ENCODE measurements around the gene ARNT2. TPM values are rescaled to one million over a fixed set of nuclear protein-coding genes. Genes with fewer than 3 reads are reported as not detected.

Gene ARNT2
- total RNA-seq, 2 experiments from 2014 or later = not detected

GRCh38 chr15:80568298-80568697 is 164.1 kb downstream of the ARNT2 start:
- no peaks in the 10 kb centered on the region for H3K9me3 ChIP-seq (ENCODE audit: low read length)
- no peaks in the 10 kb centered on the region for H3K36me3 ChIP-seq (ENCODE audit: insufficient read depth, low read length)
- intact Hi-C loops (cut with micrococcal nuclease; ENCODE audit: unreplicated experiment) = loop anchor here (5.0 to 10.0 kb wide), 2 partner anchors 207 to 404 kb away; partner anchors contain the start of gene CEMIP
- H3K27ac ChIP-seq (ENCODE audit: low read depth, low read length, poor library complexity, severe bottlenecking) = no peak overlapping the region
- H3K79me2 ChIP-seq (ENCODE audit: insufficient read depth, low read depth, low read length) = no peaks in the 10 kb centered on the region
- no peaks in the 10 kb centered on the region for H4K20me1 ChIP-seq (ENCODE audit: insufficient read depth, low read length)
- no peak overlapping the region for H2AFZ ChIP-seq (ENCODE audit: low read length)
- no peaks in the 10 kb centered on the region for H3K4me1 ChIP-seq (ENCODE audit: insufficient read depth, low read length, poor library complexity, severe bottlenecking)
- no TSS peak for BruUV-seq (replicated peaks)
- no peak overlapping the region for H3K4me2 ChIP-seq (ENCODE audit: low read length)
- CTCF ChIA-PET (ENCODE audit: unreplicated experiment) = no interaction called here
- DNase-seq (ENCODE audit: low spot score) = no peak
- no peaks in the 10 kb centered on the region for H3K9me2 ChIP-seq (ENCODE audit: insufficient read depth, low read length)
- H3K4me3 ChIP-seq (ENCODE audit: low read depth, low read length, poor library complexity, severe bottlenecking) = no peak overlapping the region
- POLR2A ChIA-PET = interaction anchor here (0.5 to 0.6 kb wide), 2 partner anchors 1229 to 1370 kb away, joined by 3 read pairs; no protein-coding TSS in a partner anchor
- TF ChIP-seq EZH2phosphoT487 (IDR thresholded peaks at IDR 0.05; ENCODE audit: borderline replicate concordance, low read depth, low read length) (no peak), CTCF (conservative IDR thresholded peaks at IDR 0.05; ENCODE audit: low read length) (no peak)

- Histone ChIP-seq H3K9me3 (ENCODE audit: low read length) (no peaks in the 10 kb centered on the region), H4K20me1 (ENCODE audit: insufficient read depth, low read length) (no peaks in the 10 kb centered on the region), H3K4me2 (ENCODE audit: low read length) (no peak overlapping the region), H3K4me1 (ENCODE audit: insufficient read depth, low read length, poor library complexity, severe bottlenecking) (no peaks in the 10 kb centered on the region), H3K4me3 (ENCODE audit: low read depth, low read length, poor library complexity, severe bottlenecking) (no peak overlapping the region), H3K27ac (ENCODE audit: low read depth, low read length, poor library complexity, severe bottlenecking) (no peak overlapping the region), H2AFZ (ENCODE audit: low read length) (no peak overlapping the region), H3K79me2 (ENCODE audit: insufficient read depth, low read depth, low read length) (no peaks in the 10 kb centered on the region), H3K9me2 (ENCODE audit: insufficient read depth, low read length) (no peaks in the 10 kb centered on the region), H3K36me3 (ENCODE audit: insufficient read depth, low read length) (no peaks in the 10 kb centered on the region)
- intact Hi-C loops (cut with micrococcal nuclease; ENCODE audit: unreplicated experiment) = loop anchor here (5.0 to 10.0 kb wide), 2 partner anchors 206 to 403 kb away; partner anchors contain the start of gene CEMIP
- BruUV-seq (replicated peaks) = no TSS peak
- no peak for TF ChIP-seq CTCF (conservative IDR thresholded peaks at IDR 0.05; ENCODE audit: low read length)
- no peak for TF ChIP-seq EZH2phosphoT487 (IDR thresholded peaks at IDR 0.05; ENCODE audit: borderline replicate concordance, low read depth, low read length)
- DNase-seq (ENCODE audit: low spot score) = no peak
- ChIA-PET POLR2A (no interaction called here), CTCF (ENCODE audit: unreplicated experiment) (no interaction called here)
Observed at GRCh38 chr15:80568876-80569605, 164.9 kb downstream of the ARNT2 start.

- no peaks in the 10 kb centered on the region for H3K79me2 ChIP-seq (ENCODE audit: insufficient read depth, low read depth, low read length)
- no peak overlapping the region for H3K4me2 ChIP-seq (ENCODE audit: low read length)
- TF ChIP-seq CTCF (conservative IDR thresholded peaks at IDR 0.05; ENCODE audit: low read length) (no peak), EZH2phosphoT487 (IDR thresholded peaks at IDR 0.05; ENCODE audit: borderline replicate concordance, low read depth, low read length) (no peak)
- H3K9me2 ChIP-seq (ENCODE audit: insufficient read depth, low read length) = no peaks in the 10 kb centered on the region
- intact Hi-C loops (cut with micrococcal nuclease; ENCODE audit: unreplicated experiment) = loop anchor here (5.0 to 10.0 kb wide), 2 partner anchors 205 to 403 kb away; partner anchors contain the start of gene CEMIP
- H2AFZ ChIP-seq (ENCODE audit: low read length) = no peak overlapping the region
- no TSS peak for BruUV-seq (replicated peaks)
- H3K36me3 ChIP-seq (ENCODE audit: insufficient read depth, low read length) = no peaks in the 10 kb centered on the region
- no peak for DNase-seq (ENCODE audit: low spot score)
- ChIA-PET POLR2A (no interaction called here), CTCF (ENCODE audit: unreplicated experiment) (no interaction called here)
- H3K4me3 ChIP-seq (ENCODE audit: low read depth, low read length, poor library complexity, severe bottlenecking) = no peak overlapping the region
- H3K27ac ChIP-seq (ENCODE audit: low read depth, low read length, poor library complexity, severe bottlenecking) = no peak overlapping the region
- H3K9me3 ChIP-seq (ENCODE audit: low read length) = no peaks in the 10 kb centered on the region
- H3K4me1 ChIP-seq (ENCODE audit: insufficient read depth, low read length, poor library complexity, severe bottlenecking) = no peaks in the 10 kb centered on the region
- H4K20me1 ChIP-seq (ENCODE audit: insufficient read depth, low read length) = no peaks in the 10 kb centered on the region
Observed at GRCh38 chr15:80569656-80570055, 165.5 kb downstream of the ARNT2 start.

Measured in OCI-LY7 (cell line).